Measurements from ENCODE around the gene WHRN.

GRCh38 chr9:114419796-114420195 lies 85.5 kb downstream of the WHRN start:
- TF ChIP-seq CTCF (IDR thresholded peaks at IDR 0.05; ENCODE audit: low read depth, low read length): no peak
- no peak for TF ChIP-seq POLR2A (IDR thresholded peaks at IDR 0.05; ENCODE audit: extremely low read depth, insufficient read length)
- TF ChIP-seq MYC (IDR thresholded peaks at IDR 0.05; ENCODE audit: low read depth, low read length): no peak
- TF ChIP-seq, protein P1, sequence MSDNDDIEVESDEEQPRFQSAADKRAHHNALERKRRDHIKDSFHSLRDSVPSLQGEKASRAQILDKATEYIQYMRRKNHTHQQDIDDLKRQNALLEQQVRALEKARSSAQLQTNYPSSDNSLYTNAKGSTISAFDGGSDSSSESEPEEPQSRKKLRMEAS (IDR thresholded peaks at IDR 0.05; ENCODE audit: low read depth, low read length): no peak

All from NB4 (cell line).